HG03066 (cell line): ENCODE results near the gene ATP6V1G2.

ENCODE experiments used
- ATAC-seq: cut with Tn5 transposase; IDR thresholded peaks from one replicate; pipeline ENCODE4 v1.9.1; 2021; ENCODE audit warnings: low read depth; ENCODE audit not compliant: unreplicated experiment

The ATP6V1G2 gene

GRCh38 chr6:31548544-31548873, 2.1 kb upstream of the ATP6V1G2 start:
- no peak for ATAC-seq

DNA sequence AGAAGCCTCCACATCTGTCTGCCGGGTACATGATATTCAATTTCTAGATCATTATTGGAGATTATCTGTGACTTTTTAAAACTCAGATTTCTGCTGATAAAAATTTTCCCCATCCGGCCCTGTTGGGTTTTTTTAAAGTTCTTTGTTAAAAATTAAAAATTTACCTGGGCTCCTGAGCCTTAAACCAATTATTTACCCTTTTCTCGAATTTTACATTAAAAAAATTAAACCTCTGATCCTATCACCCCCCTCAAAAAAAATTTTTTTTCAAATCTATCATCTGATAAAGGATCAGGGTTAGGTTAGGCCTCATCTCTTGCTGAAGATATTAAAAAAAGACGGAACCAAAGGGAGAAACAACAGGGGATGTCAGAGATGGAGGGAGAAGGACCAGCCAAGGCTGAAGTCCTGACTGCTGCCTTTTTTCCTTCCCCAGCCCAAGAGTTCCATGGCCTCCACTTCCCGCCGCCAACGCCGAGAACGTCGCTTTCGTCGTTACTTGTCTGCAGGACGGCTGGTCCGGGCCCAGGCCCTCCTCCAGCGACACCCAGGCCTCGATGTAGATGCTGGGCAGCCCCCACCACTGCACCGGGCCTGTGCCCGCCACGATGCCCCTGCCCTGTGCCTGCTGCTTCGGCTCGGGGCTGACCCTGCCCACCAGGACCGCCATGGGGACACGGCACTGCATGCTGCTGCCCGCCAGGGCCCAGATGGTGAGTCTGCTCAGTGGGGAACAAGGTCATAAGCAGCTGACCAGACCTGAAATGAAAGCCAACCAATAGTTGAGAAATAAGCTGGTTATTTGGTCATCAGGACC, 1.5 kb upstream of the ATP6V1G2 start:
- no peak for ATAC-seq

- peak; percentile 58 for ATAC-seq
Measured at GRCh38 chr6:31546958-31547726, 734 bp upstream of the ATP6V1G2 start, which contains the start of gene NFKBIL1. NFKBIL1 (plus strand) TSS chr6:31547608; CDS start chr6:31547695, 87 bp downstream.

- ATAC-seq: no peak
Measured at GRCh38 chr6:31545291-31545690, 1.1 kb downstream of the ATP6V1G2 start.

GRCh38 chr6:31544676-31545075, 1.7 kb downstream of the ATP6V1G2 start:
- ATAC-seq: no peak

GRCh38 chr6:31543639-31544038, 2.8 kb downstream of the ATP6V1G2 start:
- no peak for ATAC-seq

- ATAC-seq: peak; percentile 65
Measured at GRCh38 chr6:31541658-31542521, 4.5 kb downstream of the ATP6V1G2 start, which contains the start of gene DDX39B. DDX39B (minus strand) TSS chr6:31542003; CDS start chr6:31540532, 1,471 bp downstream.

DNA sequence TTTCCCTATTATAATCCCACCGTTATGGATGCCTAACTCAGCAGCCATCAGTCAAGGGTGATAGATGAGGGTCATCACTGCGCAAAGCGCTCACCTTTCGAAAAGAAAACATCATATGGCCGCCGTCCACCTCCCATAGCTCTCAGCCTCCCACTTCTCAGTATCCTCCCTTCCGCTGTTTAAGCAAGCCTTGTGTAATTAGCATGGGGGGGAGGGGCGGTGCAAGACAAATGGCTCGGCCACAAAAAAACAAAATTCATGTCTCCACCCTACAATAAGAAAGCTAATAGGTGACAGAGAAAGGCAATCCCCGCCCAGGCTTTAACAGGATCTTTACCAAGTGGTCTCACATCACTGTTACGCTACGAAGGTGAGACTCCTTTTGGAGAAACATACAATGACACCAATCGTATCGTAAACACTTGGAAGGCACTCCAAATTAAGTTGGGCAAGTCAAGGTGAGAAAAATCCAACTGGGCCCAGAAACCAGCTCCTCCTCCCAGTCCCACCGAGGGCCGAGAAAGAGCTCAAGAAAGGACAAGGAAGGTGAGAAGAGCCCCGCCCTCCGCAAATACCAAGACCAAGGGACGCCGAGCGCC, 5.2 kb downstream of the ATP6V1G2 start:
- no peak for ATAC-seq

DNA sequence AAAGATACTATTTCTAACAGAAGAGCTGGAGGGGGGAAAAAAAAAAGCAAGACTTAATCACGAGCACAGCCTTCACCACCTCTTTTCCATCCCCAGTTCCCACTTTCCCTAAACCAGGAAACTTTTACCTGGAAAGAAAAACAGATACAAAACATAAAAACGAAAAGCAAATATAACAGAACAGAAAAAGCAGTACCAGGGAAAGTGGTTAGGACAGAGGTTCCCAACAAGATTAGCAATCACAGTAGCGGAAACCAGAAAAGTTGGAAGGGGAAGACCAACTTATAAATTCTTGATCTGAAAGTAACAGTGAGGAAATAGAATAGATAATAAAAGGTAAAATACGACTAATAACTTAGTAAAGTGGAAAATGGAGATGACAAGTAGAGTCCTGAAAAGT, 5.8 kb downstream of the ATP6V1G2 start:
- no peak for ATAC-seq

DNA sequence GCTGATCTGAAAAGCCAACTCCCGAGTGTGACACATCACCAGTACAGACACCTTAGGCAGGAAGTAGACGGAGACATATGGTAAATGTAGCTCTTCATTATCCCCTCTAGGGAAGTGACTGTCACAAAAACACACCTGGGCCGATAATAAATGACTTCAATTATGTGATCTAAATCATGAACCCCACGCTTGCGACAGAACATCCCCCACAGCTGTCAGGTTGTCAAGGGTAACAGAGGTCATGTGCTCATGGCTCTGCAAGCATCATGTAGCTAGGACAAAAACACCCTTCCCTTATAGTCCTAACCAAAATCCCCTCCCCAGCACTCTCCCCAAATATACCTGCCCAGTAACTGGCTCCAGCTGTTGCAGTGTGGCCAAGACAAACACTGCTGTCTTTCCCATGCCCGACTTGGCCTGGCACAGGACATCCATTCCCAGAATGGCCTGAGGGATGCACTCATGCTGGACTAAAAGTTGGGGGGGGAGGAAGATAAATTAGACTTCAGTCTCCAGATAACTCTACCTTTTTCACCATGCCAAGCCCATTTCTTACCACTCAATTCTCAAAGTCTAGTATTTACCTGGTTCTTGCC, 7.5 kb downstream of the ATP6V1G2 start:
- no peak for ATAC-seq

GRCh38 chr6:31535538-31536324, 10.7 kb downstream of the ATP6V1G2 start:
- no peak for ATAC-seq

- ATAC-seq: no peak
Measured at GRCh38 chr6:31534521-31535040, 11.8 kb downstream of the ATP6V1G2 start.

- ATAC-seq: no peak
Measured at GRCh38 chr6:31534011-31534410, 12.4 kb downstream of the ATP6V1G2 start.

DNA sequence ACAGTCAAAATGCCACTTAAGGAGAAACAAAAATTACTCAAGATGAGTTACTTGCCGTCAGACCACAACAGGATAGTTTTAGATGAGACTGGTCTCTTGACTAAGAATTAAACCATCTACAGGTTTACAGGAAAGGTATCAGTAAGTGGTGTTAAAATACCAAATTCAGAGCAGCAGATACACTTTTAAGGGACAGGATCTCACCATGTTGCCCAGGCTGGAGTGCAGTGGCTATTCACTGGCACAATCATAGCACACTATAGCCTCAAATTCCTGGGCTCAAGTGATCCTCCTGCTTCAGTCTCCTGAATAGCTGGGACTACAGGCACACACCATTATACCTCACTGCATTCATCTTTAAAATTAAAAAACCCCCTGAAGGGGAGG, 13.0 kb downstream of the ATP6V1G2 start:
- no peak for ATAC-seq

GRCh38 chr6:31532644-31533454, 13.6 kb downstream of the ATP6V1G2 start:
- no peak for ATAC-seq

DNA sequence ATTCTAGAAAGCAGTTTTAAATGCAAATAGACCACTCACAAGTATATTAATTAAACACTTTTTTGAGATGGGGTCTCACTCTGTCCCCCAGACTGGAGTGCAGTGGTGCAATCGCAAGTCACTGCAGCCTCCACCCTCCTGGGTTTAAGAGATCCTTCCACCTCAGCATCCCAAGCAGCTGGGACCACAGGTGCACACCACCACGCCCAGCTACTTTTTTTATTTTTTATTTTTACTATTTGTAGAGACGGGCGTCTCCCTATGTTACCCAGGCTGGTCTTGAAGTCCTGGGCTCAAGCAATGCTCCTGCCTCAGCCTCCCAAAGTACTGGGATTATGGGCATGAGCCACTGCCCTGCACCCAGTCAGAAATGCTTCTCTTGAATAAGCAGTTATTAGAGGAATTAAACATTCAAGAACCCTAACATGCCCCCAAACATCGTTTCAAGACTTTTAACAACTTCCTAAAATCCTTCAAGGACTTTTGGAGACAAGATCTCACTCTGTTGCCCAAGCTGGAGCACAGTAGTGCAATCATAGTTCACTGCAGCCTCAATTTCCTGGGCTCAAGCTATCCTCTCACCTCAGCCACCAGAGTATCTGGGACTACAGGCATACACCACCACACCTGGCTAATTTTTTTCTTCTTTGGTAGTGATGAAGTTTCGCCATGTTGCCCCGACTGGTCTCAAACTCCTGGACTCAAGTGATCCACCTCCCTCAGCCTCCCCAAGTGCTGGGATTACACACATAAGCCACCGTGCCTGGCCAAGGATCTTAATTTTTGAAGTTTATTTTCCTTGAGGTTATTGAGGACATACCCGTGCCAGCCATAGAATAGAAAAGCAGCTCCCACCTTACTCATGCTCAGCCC, 14.4 kb downstream of the ATP6V1G2 start:
- no peak for ATAC-seq

GRCh38 chr6:31531162-31531561, 15.2 kb downstream of the ATP6V1G2 start:
- ATAC-seq: no peak
